LNCaP clone FGC (cell line): ENCODE results near the gene CCNB1.
A peak's percentile ranks its signal among the peaks of the same experiment; 100 is the strongest.

ENCODE experiments used
- DNase-seq: peaks from one replicate; pipeline ENCODE4 v3.0.0-alpha.2; 2011; ENCODE audit warnings: low read depth
- H3K4me3 ChIP-seq: 2 replicates; pipeline ENCODE4 v1.5.1; 2011; ENCODE audit warnings: mild to moderate bottlenecking, low read depth, low read length, control low read depth
- TF ChIP-seq, protein P1 (sequence below): IDR thresholded peaks from 2 replicates; pipeline ENCODE4 v1.5.1; 2012; ENCODE audit warnings: mild to moderate bottlenecking; ENCODE audit not compliant: control insufficient read depth, insufficient read depth; ENCODE audit errors: extremely low read depth

Gene CCNB1

GRCh38 chr5:69209602-69210001 is 42.7 kb downstream of the CCNB1 start:
- no peak for DNase-seq
- H3K4me3 ChIP-seq = no peak overlapping the region
- TF ChIP-seq, protein P1, sequence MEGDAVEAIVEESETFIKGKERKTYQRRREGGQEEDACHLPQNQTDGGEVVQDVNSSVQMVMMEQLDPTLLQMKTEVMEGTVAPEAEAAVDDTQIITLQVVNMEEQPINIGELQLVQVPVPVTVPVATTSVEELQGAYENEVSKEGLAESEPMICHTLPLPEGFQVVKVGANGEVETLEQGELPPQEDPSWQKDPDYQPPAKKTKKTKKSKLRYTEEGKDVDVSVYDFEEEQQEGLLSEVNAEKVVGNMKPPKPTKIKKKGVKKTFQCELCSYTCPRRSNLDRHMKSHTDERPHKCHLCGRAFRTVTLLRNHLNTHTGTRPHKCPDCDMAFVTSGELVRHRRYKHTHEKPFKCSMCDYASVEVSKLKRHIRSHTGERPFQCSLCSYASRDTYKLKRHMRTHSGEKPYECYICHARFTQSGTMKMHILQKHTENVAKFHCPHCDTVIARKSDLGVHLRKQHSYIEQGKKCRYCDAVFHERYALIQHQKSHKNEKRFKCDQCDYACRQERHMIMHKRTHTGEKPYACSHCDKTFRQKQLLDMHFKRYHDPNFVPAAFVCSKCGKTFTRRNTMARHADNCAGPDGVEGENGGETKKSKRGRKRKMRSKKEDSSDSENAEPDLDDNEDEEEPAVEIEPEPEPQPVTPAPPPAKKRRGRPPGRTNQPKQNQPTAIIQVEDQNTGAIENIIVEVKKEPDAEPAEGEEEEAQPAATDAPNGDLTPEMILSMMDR = no peak

DNA sequence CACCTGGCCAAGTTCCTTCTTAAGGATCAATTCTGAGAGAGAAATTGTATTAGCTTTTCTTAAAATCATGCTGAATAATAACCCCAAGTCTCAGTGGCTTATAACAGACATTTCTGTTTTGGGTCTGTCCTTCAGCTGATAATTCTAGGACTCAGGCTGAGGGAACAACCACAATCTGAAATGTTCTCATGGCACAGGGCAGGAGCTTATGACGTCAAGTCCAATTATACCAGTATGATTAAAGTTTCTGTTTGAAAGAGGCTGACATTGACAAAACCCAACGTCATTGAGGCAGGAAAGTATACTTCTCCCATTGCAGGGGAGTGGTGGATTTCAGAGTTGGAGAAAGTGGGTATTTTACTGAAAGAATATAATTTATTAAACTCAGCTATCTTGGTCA is 44.2 kb downstream of the CCNB1 start:
- TF ChIP-seq, protein P1 = no peak

GRCh38 chr5:69212022-69212421 is 45.1 kb downstream of the CCNB1 start:
- H3K4me3 ChIP-seq = no peak overlapping the region
- TF ChIP-seq, protein P1 = no peak
- DNase-seq = no peak

More for the DNA sequence above, 44.2 kb downstream of the CCNB1 start:
- H3K4me3 ChIP-seq = no peak overlapping the region
- no peak for DNase-seq

GRCh38 chr5:69213513-69214215 is 46.7 kb downstream of the CCNB1 start:
- no peak for DNase-seq
- TF ChIP-seq, protein P1 = no peak
- H3K4me3 ChIP-seq = no peak overlapping the region

DNA sequence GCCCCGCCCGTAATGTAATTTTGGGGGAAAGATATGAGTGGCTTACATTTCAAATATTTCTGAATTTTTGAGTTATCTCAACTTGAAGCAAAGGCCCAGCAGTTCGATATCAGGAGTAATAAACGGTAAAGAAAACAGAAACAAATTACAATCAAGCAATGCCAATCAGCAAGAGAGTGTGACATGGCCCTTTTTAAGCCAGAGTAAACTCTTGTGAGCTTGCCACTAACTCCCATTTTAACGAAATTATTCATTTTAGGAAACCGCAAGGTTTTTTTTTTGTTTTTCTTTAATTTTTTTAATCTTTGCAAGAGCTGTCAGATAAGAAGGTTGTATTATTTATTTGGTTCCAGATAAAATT is 50.2 kb downstream of the CCNB1 start:
- peak overlapping the region; percentile 94 for H3K4me3 ChIP-seq
- TF ChIP-seq, protein P1 = no peak
- no peak for DNase-seq

GRCh38 chr5:69217548-69218526 is 50.9 kb downstream of the CCNB1 start:
- DNase-seq = peak; percentile 74
- peak overlapping the region; percentile 94 for H3K4me3 ChIP-seq
- TF ChIP-seq, protein P1 = no peak
